ENCODE data around the gene WDR17.

DNA sequence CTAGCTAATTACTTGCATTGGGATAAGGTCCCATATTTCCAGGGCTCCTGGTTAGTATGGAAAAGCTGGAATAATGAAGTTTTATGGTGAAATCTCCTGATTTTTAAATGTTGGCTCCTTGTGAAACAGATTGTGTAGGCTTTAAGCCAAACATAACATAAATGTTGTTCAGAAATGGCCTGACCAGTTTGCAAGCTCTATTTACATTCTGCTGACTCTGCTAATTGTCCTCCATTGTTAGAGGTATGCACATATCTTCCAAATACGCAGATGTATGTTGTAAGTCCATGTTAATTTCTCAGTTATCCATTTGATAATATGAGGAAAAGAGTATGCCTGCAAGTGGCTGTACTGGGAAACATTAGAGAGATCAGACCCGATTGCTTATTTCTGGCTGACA lies 11.9 kb upstream of the WDR17 start:
- TF ChIP-seq, protein P1, sequence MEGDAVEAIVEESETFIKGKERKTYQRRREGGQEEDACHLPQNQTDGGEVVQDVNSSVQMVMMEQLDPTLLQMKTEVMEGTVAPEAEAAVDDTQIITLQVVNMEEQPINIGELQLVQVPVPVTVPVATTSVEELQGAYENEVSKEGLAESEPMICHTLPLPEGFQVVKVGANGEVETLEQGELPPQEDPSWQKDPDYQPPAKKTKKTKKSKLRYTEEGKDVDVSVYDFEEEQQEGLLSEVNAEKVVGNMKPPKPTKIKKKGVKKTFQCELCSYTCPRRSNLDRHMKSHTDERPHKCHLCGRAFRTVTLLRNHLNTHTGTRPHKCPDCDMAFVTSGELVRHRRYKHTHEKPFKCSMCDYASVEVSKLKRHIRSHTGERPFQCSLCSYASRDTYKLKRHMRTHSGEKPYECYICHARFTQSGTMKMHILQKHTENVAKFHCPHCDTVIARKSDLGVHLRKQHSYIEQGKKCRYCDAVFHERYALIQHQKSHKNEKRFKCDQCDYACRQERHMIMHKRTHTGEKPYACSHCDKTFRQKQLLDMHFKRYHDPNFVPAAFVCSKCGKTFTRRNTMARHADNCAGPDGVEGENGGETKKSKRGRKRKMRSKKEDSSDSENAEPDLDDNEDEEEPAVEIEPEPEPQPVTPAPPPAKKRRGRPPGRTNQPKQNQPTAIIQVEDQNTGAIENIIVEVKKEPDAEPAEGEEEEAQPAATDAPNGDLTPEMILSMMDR (IDR thresholded peaks at IDR 0.05; ENCODE audit: low read depth, low read length): no peak
- TF ChIP-seq EZH2phosphoT487 (IDR thresholded peaks at IDR 0.05; ENCODE audit: low read depth): no peak
